ENCODE results near the gene ETAA1.
A peak's percentile ranks its signal among the peaks of the same experiment; 100 is the strongest.

ETAA1 gene

GRCh38 chr2:67397143-67397986, at the start of gene ETAA1:
Gene ETAA1, plus strand, starts transcription at chr2:67397333. Its CDS starts 116 bp downstream, at chr2:67397449.
- intact Hi-C loops (cut with DNase I) = no loop called here
- DNase-seq = peak; percentile 87 to 99 (median 93)

- DNase-seq = no peak
- intact Hi-C loops (cut with DNase I) = no loop called here
These were observed 30.2 kb upstream of the ETAA1 start for GRCh38 chr2:67366832-67367412.

GRCh38 chr2:67374481-67374880, 22.7 kb upstream of the ETAA1 start:
- intact Hi-C loops (cut with DNase I) = no loop called here
- DNase-seq = no peak

DNA sequence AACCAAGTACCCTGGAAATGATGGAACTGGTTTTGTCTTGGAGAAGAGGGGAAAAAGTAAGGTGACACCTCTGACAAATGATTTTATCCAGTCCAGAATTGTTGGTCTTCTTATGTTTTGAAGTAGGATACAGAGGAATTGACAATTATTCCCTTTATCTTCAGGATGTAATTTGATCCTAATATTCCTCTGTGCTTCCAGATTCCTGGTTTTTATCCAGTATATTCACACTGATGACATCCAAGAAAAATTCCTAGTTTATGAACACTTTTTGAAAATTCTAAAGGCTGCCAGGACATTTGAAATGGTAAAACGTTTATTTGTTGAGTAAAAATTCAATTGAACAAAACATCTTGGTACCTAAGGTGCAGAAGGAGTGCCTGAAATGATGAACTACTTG, 22.2 kb upstream of the ETAA1 start:
- intact Hi-C loops (cut with DNase I) = no loop called here

GRCh38 chr2:67378555-67378954, 18.6 kb upstream of the ETAA1 start:
- no peak for DNase-seq

More for the DNA sequence above, 22.2 kb upstream of the ETAA1 start:
- no peak for DNase-seq

GRCh38 chr2:67379048-67379447, 18.1 kb upstream of the ETAA1 start:
- DNase-seq = no peak
- intact Hi-C loops (cut with DNase I) = no loop called here

More at GRCh38 chr2:67378555-67378954, 18.6 kb upstream of the ETAA1 start:
- intact Hi-C loops (cut with DNase I) = no loop called here

GRCh38 chr2:67384123-67384822, 12.9 kb upstream of the ETAA1 start:
- DNase-seq = no peak
- intact Hi-C loops (cut with DNase I) = no loop called here

GRCh38 chr2:67388680-67389079, 8.5 kb upstream of the ETAA1 start:
- no peak for DNase-seq
- intact Hi-C loops (cut with DNase I) = no loop called here

- no peak for DNase-seq
- intact Hi-C loops (cut with DNase I) = no loop called here
These were observed 7.8 kb upstream of the ETAA1 start for GRCh38 chr2:67389286-67389685.

GRCh38 chr2:67389788-67390187, 7.3 kb upstream of the ETAA1 start:
- intact Hi-C loops (cut with DNase I) = no loop called here
- no peak for DNase-seq

GRCh38 chr2:67393237-67393636, 3.9 kb upstream of the ETAA1 start:
- intact Hi-C loops (cut with DNase I) = no loop called here
- no peak for DNase-seq

DNA sequence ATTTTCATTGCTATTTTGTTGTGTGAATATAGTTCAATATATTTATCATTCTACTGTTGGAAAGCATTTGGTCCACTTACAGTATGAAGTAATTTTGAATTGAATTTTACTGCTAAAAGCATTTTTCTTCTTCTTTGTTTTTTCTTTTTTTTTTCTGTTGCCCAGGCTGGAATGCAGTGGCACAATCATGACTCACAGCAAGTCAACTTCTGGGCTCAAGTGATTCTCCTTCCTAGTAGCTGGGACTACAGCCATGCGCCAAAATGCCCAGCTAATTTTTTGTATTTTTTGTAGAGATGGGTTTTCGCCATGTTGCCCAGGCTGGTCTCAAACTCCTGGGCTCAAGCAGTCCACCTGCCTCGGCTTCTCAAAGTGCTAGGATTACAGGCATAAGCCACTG, 2.4 kb upstream of the ETAA1 start:
- no peak for DNase-seq
- intact Hi-C loops (cut with DNase I) = no loop called here

GRCh38 chr2:67399144-67399543, 2.0 kb downstream of the ETAA1 start:
- intact Hi-C loops (cut with DNase I) = no loop called here
- DNase-seq = no peak

GRCh38 chr2:67399831-67400489, 2.8 kb downstream of the ETAA1 start:
- intact Hi-C loops (cut with DNase I) = no loop called here
- no peak for DNase-seq

DNA sequence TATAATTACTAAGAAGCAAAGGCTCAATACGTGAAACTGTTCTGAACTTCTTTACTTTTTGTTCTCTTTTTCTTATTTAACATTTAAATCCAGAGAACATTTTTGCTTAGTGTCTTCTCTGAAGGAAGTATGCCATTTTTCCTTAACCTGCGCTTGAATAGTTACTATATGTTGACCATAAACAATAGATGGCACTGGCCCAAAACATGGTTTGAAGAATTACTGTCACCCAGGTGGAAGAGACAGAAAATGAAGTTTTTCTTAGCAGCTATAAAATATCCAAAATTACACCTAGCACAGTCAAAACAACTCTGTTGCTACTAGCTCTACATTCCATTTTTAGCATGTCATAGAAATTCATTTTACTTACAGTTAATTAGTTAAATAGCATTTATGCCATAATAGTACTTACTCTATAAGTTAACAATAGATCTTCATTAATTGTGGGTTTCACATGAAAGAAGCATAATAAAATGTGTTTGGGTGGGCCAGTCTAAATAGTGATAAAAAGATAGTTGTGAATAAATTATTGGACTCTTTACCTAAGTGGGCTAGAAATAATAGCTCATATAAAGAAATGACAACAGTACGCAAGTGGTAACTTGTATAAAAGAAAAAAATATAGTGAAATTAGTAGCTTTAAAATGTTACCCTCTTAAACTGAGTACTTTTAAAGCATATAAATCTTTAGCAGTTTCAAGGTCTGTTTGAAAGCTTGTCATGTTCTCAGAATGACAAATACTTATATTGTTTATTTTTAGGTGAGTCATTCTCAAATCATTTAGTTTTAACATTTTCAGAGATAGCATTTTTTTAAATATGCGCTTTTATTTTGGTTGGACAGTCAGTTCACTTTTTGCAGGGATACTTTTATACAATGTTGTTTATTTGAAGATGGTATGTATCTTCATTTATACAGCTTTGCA, 3.7 kb downstream of the ETAA1 start:
- intact Hi-C loops (cut with DNase I) = no loop called here
- DNase-seq = no peak

DNA sequence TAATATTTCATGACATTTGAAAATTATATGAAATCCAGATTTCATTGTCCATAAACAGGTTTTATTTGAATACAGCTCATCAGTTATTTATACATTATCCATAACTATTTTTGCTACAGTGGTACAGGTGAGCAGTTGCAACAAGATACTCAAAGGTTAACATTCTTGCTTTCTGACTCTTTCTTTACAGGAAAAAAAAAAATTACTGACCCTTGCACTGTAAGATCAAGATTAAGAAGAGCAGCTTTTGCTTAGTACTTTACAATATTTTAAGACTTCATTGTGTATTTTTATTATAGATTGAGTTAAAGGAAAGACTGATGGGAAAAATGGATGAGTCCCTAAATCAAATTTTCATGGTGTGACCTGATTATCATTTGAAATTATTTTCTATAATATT, 11.2 kb downstream of the ETAA1 start:
- DNase-seq = no peak

GRCh38 chr2:67412424-67412823, 15.3 kb downstream of the ETAA1 start:
- no peak for DNase-seq
- intact Hi-C loops (cut with DNase I) = no loop called here

More for the DNA sequence above, 11.2 kb downstream of the ETAA1 start:
- intact Hi-C loops (cut with DNase I) = no loop called here

GRCh38 chr2:67414867-67415266, 17.7 kb downstream of the ETAA1 start:
- DNase-seq = no peak
- intact Hi-C loops (cut with DNase I) = no loop called here

GRCh38 chr2:67416136-67416535, 19.0 kb downstream of the ETAA1 start:
- intact Hi-C loops (cut with DNase I) = no loop called here
- DNase-seq = no peak

GRCh38 chr2:67423489-67423888, 26.4 kb downstream of the ETAA1 start:
- intact Hi-C loops (cut with DNase I) = no loop called here
- DNase-seq = no peak

All from posterior cingulate gyrus (tissue), 11 donors.